Motor neuron (in vitro differentiated cells): Measurements from ENCODE around the gene PLCD4. TPM values are rescaled to one million over a fixed set of nuclear protein-coding genes. Genes with fewer than 3 reads are reported as not detected.
A peak's percentile ranks its signal among the peaks of the same experiment; 100 is the strongest.

Experiments
- ATAC-seq, 8 experiments: fragments of 200-7000 bp; cut with Tn5 transposase; replicated peaks in 6 of 8; 2 replicates each; pipeline ENCODE4 v1.8.0; 2021; ENCODE audit warnings: mild to moderate bottlenecking in 8 of 8, moderate library complexity in 8 of 8
- H3K27ac ChIP-seq, 2 donors: fragments of 250-450 bp; sonication (Bioruptor Pico); 2 replicates each; pipeline ENCODE4 v1.9.0; 2021; ENCODE audit warnings: antibody characterized with exemption in 2 of 2, mild to moderate bottlenecking in 2 of 2, moderate library complexity in 1 of 2
- H3K4me1 ChIP-seq, 2 donors: fragments of 250-450 bp; sonication (Bioruptor Pico); replicated peaks in 1 of 2; 2 replicates each; pipeline ENCODE4 v1.6.1; 2021; ENCODE audit warnings: antibody characterized with exemption in 2 of 2, mild to moderate bottlenecking in 2 of 2, moderate library complexity in 1 of 2
- H3K4me3 ChIP-seq, 5 donors: fragments of 250-450 bp; sonication (Bioruptor Pico); 2 replicates each; pipeline ENCODE4 v1.9.0; 2021; ENCODE audit warnings: antibody characterized with exemption in 5 of 5, mild to moderate bottlenecking in 5 of 5, moderate library complexity in 4 of 5
- WGBS, 10 experiments: fragments of 450-650 bp; shearing (Covaris generic); methylation state at CpG; one replicate each; pipeline ENCODE4 v1.0.0; 2022; 5-methylcytosine and 5-hydroxymethylcytosine counted together
- in situ Hi-C, 9 experiments: fragments of 400-800 bp; cut with MboI; loops; one replicate each; pipeline ENCODE4 v1.15.0; 2021; ENCODE audit warnings: low sequenced_read_pairs in 9 of 9, low pct_unique_long_range_greater_than_20kb in 2 of 9; ENCODE audit not compliant: unreplicated experiment in 9 of 9
- total RNA-seq, 8 experiments: library from RNA; unstranded; fragments of 300-600 nt; gene quantifications; 2 replicates each; pipeline versions ENCODE4 v1.2.3 to v1.2.4, GENCODE V29; 2022

PLCD4 gene
- total RNA-seq, 8 experiments from 2014 or later, result 0.54 to 14.7 (median 5.4) TPM

DNA sequence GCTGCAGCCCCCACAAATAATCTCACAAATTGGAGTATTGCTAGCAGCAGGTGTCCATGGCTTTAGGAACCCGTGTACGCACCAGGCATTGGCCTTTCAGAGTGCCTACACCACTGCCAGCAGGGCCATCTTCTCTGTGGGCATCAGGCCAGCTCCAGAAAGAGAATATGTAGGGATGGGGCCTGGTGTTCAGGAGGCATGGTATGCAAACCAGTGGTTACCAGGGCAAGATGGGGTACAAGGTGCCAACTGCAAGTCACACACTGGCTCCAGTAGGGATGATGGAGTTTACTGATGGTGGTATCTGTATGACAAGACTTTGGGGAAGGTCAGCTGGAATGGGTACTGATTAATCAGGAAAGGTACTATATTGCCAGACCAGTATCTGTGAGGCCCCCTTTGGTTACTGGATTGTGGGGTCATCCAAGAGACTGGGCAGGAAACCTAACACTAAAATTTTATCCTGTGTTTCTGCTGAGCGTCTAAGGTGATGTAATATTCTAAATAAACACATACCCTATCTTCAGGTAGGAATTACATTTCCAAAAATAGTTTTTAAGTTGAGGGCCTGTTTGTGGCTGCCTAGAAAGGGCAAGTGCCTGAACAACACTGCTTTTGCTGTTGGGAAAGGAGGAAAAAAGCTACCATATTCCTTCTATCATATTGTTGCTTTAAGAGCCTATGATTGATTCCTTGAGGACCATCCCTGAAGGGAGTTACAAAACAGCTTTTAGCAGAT, 30.0 kb upstream of the PLCD4 start:
- Histone ChIP-seq H3K27ac (no peak overlapping the region), H3K4me1 (no peaks in the 10 kb centered on the region), H3K4me3 (no peak overlapping the region)
- ATAC-seq, result no peak
- in situ Hi-C loops, result no loop called here
- 93 to 100% (median 98%) methylated on average over 1 to 3 of the region's 3 CpGs; no CpG with 5 or more reads in 4 of the 10 experiments for WGBS, 10 experiments

DNA sequence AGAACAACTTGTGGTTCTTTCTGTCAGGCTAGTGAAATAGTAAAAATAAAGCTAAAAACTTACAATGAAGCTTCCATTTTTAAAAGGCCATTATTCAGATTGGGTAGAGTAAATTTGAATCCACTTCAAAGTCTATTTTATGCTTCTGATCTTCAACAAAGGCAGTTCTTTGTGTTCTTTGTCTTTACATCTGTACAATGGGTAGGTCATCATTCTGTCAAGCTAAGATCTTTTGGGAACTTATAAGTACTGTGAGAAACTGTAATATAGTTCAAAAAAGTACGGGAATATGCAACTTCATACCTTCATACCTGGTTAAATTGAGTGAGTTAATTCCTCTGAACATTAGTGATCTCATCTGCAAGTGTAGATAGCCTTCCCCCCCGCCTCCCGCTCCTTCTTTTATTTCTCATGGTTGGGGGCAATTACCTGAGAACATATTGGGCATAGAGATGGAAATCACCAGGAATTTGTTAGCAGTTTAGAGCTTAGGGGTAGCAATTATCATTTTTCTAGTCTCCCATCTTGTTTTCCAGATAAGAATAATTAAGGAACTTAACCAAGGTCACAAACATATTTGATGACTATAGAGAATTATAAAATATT, 29.3 kb upstream of the PLCD4 start:
- in situ Hi-C loops, result no loop called here
- no peak overlapping the region for H3K4me3 ChIP-seq
- H3K4me1 ChIP-seq, result no peaks in the 10 kb centered on the region
- no peak for ATAC-seq
- WGBS, 10 experiments, result 65 to 100% (median 93%) methylated on average over 1 to 3 of the region's 3 CpGs; no CpG with 5 or more reads in 1 of the 10 experiments
- no peak overlapping the region for H3K27ac ChIP-seq

DNA sequence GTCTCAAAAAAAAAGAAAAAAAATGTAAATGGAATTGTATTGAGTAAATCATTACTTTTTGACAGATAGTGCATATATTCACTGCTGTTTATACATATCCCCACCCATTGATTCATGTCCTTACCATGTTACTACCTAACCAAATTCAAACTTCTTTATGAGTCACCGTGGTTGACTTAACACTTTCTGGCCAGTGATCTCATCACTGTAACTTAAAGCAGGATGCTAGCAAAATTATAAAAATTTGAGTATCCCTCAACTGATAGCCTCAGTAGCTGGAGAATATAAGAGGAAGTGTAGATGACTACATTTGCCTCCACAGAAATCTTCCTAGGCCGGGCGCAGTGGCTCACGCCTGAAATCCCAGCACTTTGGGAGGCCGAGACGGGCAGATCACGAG, 25.6 kb upstream of the PLCD4 start:
- ATAC-seq, result peak in 4 of 8 experiments; percentile 52 to 99 (median 92)
- H3K4me3 ChIP-seq, result no peak overlapping the region
- no peak overlapping the region for H3K27ac ChIP-seq
- in situ Hi-C loops, result no loop called here
- 0 to 100% (median 73%) methylated on average over 1 to 4 of the region's 7 CpGs; no CpG with 5 or more reads in 4 of the 10 experiments for WGBS, 10 experiments
- H3K4me1 ChIP-seq, result no peaks in the 10 kb centered on the region

DNA sequence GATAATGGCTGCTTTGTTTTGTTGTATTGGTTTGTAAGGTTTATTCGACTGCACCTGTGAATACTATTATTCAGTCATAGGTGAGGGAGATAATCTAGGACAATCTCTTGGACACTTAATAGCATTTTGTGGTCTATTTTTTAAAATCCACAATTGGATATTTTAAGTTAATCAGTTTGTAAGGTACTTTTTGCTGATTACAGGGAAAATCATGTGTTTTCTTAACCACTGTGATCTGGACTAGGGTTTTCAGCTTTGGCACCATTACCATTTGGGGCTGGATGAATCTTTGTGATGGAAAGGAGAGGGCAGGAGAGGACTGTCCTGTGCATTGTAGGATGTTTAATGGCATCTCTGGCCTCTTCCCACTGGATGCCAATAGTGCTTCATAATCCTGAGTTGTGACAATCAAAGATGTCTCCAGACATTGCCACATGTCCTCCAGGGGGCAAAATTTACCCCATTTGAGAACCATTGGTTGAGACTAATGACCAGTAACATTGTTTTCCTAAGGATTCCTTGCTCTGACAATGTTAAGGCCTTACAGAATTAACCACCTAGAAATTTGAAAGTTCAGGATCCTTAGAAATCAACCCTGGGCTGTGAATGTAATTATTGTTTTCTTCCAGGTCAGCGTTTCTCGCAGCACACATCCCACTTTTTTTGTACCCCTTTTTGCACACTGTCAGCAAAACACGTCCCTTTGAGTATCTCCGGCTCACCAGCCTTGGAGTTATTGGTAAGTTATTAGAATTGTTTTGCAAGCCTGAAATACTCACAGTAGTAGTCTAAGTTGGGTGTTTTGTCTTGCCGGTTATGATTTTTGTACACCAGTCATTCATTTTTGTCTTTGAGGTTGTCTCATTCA, 23.5 kb upstream of the PLCD4 start:
- in situ Hi-C loops, result no loop called here
- Histone ChIP-seq H3K4me3 (no peak overlapping the region), H3K4me1 (no peaks in the 10 kb centered on the region), H3K27ac (no peak overlapping the region)
- ATAC-seq, result peak in 1 of 8 experiments; percentile 17
- 91 to 100% (median 95%) methylated on average over 1 to 6 of the region's 6 CpGs; no CpG with 5 or more reads in 1 of the 10 experiments for WGBS, 10 experiments

DNA sequence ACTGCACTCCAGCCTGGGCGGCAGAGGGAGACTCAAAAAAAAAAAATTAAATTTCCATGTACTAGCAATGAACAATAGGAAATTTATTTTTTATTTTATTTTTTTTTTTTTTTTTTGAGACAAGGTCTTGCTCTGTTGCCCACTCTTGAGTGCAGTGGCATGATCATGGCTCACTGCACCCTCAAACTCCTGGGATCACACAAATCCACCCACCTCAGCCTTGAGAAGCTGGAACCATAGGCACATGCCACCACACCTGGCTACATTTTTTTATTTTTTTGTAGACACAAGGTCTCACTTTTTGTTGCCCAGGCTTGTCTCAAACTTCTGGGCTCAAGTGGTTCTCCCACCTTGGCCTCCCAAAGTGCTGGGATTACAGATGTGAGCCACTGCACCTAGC, 22.2 kb upstream of the PLCD4 start:
- in situ Hi-C loops, result no loop called here
- 83 to 100% (median 100%) methylated on average over 1 of the region's 1 CpG; no CpG with 5 or more reads in 6 of the 10 experiments for WGBS, 10 experiments
- Histone ChIP-seq H3K27ac (no peak overlapping the region), H3K4me3 (no peak overlapping the region), H3K4me1 (no peaks in the 10 kb centered on the region)
- no peak for ATAC-seq

DNA sequence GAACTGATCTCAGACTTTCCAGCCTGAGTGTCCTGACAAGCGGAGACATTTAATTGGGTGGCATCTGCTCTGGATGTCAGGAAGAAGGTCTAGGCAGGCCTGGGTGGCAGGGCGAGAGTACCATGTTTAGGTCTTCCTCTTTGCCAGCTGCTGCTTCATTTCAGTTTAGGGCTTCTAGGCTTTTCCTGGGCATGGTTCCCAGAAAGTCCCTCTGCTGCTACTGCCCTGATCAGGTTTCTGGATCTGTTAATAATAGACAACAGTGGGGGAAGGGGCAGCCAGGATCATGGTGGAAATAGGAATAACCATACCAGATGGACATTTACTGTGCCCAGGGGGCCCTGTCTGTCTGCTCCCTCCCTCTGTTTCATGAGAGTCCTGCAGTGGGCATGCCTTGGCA, 2.3 kb upstream of the PLCD4 start:
- Histone ChIP-seq H3K4me3 (no peak overlapping the region), H3K4me1 (peaks cover 5 to 9% of the 10 kb centered on the region in 2 donors), H3K27ac (no peak overlapping the region)
- no peak for ATAC-seq
- in situ Hi-C loops, result no loop called here
- WGBS, 10 experiments, result 40 to 100% (median 100%) methylated on average over 1 to 2 of the region's 2 CpGs; no CpG with 5 or more reads in 3 of the 10 experiments

- 11 to 100% (median 82%) methylated on average over 1 to 4 of the region's 6 CpGs; no CpG with 5 or more reads in 4 of the 10 experiments for WGBS, 10 experiments
- in situ Hi-C loops, result no loop called here
- Histone ChIP-seq H3K4me3 (no peak overlapping the region), H3K27ac (no peak overlapping the region), H3K4me1 (no peaks in the 10 kb centered on the region)
- peak in 1 of 8 experiments; percentile 21 for ATAC-seq
Measured at GRCh38 chr2:218615868-218616315, 8.2 kb downstream of the PLCD4 start.

DNA sequence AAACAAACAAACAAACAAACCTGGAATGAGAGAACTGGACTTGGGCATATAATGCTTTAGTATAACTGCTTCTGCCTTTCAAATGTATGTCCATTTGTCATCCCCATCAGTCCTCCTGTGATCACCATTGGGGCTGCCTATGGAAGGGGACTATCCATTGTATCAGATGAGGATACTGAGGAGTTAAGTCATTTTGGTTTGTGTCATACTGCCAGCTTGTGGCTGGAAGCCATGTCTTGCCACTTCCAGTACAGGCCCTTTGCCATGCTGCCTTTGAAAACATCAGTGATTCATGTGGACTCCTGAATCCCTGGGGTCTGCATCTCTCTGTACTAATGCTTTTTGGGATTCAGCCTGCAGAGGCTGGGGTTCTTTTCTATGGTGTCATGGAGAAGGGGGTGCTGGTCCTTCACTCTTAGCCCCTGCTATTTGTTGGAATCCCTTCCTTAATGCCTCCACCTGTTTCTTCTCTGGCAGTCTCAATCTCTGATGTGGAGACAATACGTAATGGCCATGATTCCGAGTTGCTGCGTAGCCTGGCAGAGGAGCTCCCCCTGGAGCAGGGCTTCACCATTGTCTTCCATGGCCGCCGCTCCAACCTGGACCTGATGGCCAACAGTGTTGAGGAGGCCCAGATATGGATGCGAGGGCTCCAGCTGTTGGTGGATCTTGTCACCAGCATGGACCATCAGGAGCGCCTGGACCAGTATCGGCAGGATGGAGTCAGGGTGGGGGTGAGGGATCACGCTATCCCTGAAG, 10.6 kb downstream of the PLCD4 start:
- in situ Hi-C loops, result no loop called here
- Histone ChIP-seq H3K27ac (no peak overlapping the region), H3K4me3 (no peak overlapping the region), H3K4me1 (no peaks in the 10 kb centered on the region)
- 50 to 100% (median 96%) methylated on average over 1 to 7 of the region's 9 CpGs; no CpG with 5 or more reads in 3 of the 10 experiments for WGBS, 10 experiments
- ATAC-seq, result peak in 1 of 8 experiments; percentile 34

DNA sequence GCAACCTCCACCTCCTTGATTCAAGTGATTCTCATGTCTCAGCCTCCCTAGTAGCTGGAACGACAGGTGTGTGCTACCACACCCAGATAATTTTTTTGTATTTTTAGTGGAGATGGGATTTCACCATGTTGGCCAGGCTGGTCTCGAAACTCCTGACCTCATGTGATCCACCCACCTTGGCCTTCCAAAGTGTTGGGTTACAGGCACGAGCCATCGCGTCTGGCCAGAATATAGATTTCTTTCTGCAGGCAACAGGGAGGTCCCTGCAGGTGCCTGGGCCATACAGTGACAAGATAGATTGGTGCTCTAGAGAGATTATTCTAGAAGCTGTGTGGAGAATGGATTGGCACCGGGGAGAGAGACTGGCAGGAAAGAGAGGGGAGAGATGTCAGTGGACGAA, 13.3 kb downstream of the PLCD4 start:
- no peak for ATAC-seq
- 57 to 100% (median 67%) methylated on average over 1 to 5 of the region's 7 CpGs; no CpG with 5 or more reads in 1 of the 10 experiments for WGBS, 10 experiments
- in situ Hi-C loops, result no loop called here

DNA sequence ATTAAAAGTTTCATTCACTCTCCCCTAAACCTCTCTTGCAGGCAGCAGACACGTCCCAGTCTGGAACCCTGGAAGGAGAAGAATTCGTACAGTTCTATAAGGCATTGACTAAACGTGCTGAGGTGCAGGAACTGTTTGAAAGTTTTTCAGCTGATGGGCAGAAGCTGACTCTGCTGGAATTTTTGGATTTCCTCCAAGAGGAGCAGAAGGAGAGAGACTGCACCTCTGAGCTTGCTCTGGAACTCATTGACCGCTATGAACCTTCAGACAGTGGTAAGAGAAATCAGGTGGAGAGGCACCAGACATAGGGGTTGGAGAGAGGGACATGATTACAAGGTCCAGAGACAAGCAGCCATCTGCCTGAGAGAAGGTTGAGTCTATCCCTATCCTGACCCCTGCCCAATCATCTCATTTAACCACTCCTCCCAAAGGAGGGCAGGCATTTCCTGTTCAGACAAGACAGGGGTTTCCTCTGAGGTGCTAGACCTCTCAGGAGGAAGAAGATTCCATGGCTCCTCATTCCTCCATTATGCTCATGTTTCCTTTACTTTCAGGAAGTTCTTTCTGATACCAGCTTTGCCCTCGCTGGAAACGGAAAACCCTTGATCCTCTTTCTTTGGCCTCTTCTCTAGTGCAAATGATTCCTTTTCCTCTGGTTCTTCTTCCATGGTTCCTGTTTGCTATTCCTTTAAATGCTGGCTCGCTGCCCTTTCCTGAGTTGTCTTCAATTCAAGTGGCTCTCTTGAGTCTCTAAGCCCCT, 15.1 kb downstream of the PLCD4 start:
- no peak for ATAC-seq
- H3K4me3 ChIP-seq, result no peak overlapping the region
- no peak overlapping the region for H3K27ac ChIP-seq
- in situ Hi-C loops, result no loop called here
- no peaks in the 10 kb centered on the region for H3K4me1 ChIP-seq
- whole genome bisulfite sequencing, 10 experiments, result 58 to 100% (median 83%) methylated on average over 1 to 7 of the region's 7 CpGs; no CpG with 5 or more reads in 1 of the 10 experiments

More for the DNA sequence above, 13.3 kb downstream of the PLCD4 start:
- no peak overlapping the region for H3K27ac ChIP-seq
- no peak overlapping the region for H3K4me3 ChIP-seq
- H3K4me1 ChIP-seq, result no peaks in the 10 kb centered on the region

GRCh38 chr2:218623366-218623705, 15.6 kb downstream of the PLCD4 start:
- ATAC-seq, result no peak
- H3K4me3 ChIP-seq, result no peak overlapping the region
- H3K27ac ChIP-seq, result no peak overlapping the region
- H3K4me1 ChIP-seq, result no peaks in the 10 kb centered on the region
- WGBS, 10 experiments, result 62 to 100% (median 75%) methylated on average over 2 to 3 of the region's 3 CpGs
- in situ Hi-C loops, result no loop called here

- 57 to 100% (median 79%) methylated on average over 1 to 4 of the region's 4 CpGs; no CpG with 5 or more reads in 4 of the 10 experiments for WGBS, 10 experiments
- ATAC-seq, result no peak
Measured at GRCh38 chr2:218626369-218626768, 18.7 kb downstream of the PLCD4 start.

More at GRCh38 chr2:218626369-218626768, 18.7 kb downstream of the PLCD4 start:
- H3K4me3 ChIP-seq, result no peak overlapping the region
- H3K27ac ChIP-seq, result no peak overlapping the region
- H3K4me1 ChIP-seq, result no peaks in the 10 kb centered on the region
- in situ Hi-C loops, result loop anchor here in 1 of 9 experiments (25.0 kb wide), 1 partner anchor 214 kb away; the partner anchor contains the start of gene VIL1
